Left cardiac atrium (tissue), 4 donors: ENCODE measurements around the gene CACNA2D4. TPM values are rescaled to one million over a fixed set of nuclear protein-coding genes. Genes with fewer than 3 reads are reported as not detected.

Source experiments
- ATAC-seq, 2 donors: fragments of 200-7000 bp; cut with Tn5 transposase; one replicate each; pipeline ENCODE4 v1.9.1; 2020; ENCODE audit warnings: mild to moderate bottlenecking in 2 of 2, moderate library complexity in 2 of 2
- DNase-seq: peaks from one replicate; pipeline ENCODE4 v3.0.0-alpha.2; 2020
- intact Hi-C, 2 donors: fragments of 100-400 bp; cut with DNase I; formaldehyde crosslinking; loops; one replicate each; pipeline versions ENCODE4 v1.14.1 to v1.15.1; 2022 to 2023
- total RNA-seq, 2 donors: library from RNA; stranded (reverse); fragmentation: NEBNext Ultra II Directional; extraction: Animal tissue kit (Norgen Biotek cat#: 25700); gene quantifications; one replicate each; pipeline ENCODE4 v1.2.1, GENCODE V29; 2021
- donor health status: DM: no; HTN: yes; CAD: no.
- donor health status: DM: no; HTN: yes; CAD: no; lungs with severe emphysema.
- donor health status: DM: yes; HTN: yes; CAD: no.
- donor health status: Dilated cardiomyopathy.

The CACNA2D4 gene
- total RNA-seq, 2 donors from 2014 or later, result 1.7 to 2.6 TPM

- no peak for DNase-seq
- no peak for ATAC-seq
- intact Hi-C loops, result no loop called here
These were observed 60.6 kb downstream of the CACNA2D4 start for GRCh38 chr12:1857821-1858220.

GRCh38 chr12:1857086-1857485 is 61.4 kb downstream of the CACNA2D4 start:
- ATAC-seq, result no peak
- intact Hi-C loops, result no loop called here
- no peak for DNase-seq

DNA sequence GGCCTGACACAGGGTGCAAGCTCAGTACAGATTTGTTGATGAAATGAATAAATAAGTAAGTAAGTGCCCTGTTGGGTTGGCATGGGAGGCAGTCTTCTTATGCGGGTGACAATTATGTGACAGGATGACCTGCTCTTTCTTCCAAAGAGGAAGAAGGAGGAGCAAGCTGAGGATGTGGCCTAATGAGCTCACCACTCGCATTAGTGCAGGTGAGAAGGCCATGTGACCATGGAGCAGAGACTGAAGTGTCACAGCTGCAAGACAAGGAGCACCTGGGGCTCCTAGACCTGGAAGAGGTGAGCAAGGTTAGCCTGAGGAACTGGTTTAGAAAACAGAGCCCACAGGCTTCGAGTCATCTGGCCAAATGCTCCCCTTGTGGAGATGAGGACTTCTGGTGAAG is 63.2 kb downstream of the CACNA2D4 start:
- ATAC-seq (no peak), DNase-seq (no peak)
- intact Hi-C loops, result no loop called here

- DNase-seq, result no peak
- ATAC-seq, result no peak
- intact Hi-C loops, result no loop called here
These were observed 64.7 kb downstream of the CACNA2D4 start for GRCh38 chr12:1853716-1854115.

DNA sequence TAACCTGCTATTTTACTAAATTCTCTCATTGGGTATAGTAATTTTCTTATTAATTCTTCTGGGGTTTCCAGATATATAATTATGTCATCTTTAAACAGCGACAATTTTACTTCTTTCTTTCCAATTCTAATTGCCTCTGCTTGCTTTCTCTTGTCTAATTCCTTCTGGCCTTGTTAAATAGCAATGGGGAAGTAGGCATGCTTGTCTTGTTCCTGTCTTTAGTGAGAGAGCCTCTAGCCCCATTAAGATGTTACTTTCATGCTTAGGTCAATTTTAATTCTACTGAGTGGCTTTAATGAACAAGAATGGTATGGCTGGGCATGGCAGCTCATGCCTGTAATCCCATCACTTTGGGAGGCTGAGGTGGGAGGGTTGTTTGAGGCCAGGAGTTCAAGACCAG is 66.4 kb downstream of the CACNA2D4 start:
- intact Hi-C loops, result no loop called here

DNA sequence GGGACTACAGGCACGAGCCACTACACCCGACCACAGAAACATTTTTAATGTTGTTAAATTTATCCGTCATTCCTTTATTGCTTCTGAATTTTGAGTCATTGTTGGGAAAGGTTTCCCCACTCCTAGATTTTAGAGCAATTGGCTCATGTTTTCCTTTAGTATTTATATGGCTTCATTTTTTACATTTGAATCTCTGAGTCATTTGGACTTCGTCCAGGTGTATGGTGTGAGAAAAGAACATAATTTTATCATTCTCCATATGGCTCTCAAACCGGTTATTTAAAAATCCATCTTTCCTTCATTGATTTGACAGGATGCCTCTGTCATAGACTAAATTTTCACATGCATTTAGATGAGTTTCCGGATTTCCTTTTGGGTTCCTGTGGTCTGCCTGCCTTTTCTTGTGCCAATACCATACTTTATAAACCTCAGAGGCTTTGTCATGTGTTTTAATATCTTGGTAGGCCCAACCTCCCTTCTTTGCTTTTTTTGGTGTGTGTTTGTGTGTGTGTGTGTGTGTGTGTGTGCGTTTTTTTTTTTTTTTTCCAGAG is 67.2 kb downstream of the CACNA2D4 start:
- DNase-seq, result no peak
- no peak for ATAC-seq
- intact Hi-C loops, result no loop called here

More for the DNA sequence above, 66.4 kb downstream of the CACNA2D4 start:
- ATAC-seq (no peak), DNase-seq (no peak)

DNA sequence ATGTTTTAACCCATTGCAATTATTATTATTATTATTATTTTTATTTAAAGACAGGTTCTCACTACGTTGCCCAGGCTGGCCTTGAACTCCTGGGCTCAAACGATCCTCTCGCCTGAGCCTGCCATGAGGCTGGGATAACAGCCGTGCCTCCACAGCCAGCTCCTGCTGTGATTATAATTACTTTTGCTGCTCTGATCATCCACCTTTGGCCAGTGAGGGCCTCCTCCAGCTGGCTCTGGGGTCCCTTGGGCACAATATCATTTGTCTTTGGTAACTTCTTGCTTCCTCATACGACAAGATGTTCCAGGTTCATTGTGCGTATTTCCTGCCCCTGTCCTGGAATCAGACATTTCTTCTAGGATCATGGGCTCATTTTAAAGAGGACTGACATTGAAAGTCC is 69.7 kb downstream of the CACNA2D4 start:
- DNase-seq (no peak), ATAC-seq (no peak)
- intact Hi-C loops, result no loop called here

DNA sequence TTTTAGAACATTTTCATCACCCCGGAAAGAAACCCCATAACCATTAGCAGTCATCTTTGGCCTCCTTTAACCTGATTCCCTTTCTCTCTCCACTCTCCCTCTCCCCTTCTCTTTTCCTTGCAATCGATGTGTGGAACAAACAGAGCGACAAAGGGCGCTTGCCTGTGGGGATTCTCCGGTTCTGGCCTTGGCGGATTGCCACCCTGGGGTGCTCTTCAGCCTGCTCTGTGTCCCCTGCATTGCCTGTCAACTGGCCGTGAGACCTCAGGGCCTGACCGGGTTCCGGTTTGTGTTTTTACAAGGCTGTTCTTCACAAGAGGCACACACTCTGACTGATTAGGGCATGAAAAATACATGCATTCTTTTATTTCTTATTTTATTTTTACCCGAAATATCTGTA is 70.3 kb downstream of the CACNA2D4 start:
- intact Hi-C loops, result no loop called here
- ATAC-seq (no peak), DNase-seq (no peak)

DNA sequence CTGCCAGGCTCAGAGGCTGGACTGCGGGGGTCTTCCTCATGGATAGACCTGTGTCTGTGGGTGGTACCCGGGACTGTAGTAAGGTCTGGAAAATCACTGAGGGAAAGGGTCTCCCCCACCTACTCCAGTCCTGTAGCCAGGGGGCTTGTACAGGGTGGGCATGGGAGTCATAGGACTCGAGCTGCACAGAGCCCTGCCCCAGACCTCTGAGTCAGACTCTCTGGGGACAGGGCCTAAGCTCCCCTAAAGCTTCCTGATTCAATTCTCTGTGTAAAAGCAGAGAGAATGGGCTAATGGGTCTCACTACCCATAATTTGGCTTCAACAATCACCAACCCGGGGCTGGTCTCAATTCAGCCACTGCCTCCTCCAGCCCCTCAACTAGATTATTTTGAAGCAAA is 71.0 kb downstream of the CACNA2D4 start:
- intact Hi-C loops, result no loop called here
- ATAC-seq (no peak), DNase-seq (no peak)

- ATAC-seq (no peak), DNase-seq (no peak)
- intact Hi-C loops, result no loop called here
These were observed 71.7 kb downstream of the CACNA2D4 start for GRCh38 chr12:1846421-1847405.

DNA sequence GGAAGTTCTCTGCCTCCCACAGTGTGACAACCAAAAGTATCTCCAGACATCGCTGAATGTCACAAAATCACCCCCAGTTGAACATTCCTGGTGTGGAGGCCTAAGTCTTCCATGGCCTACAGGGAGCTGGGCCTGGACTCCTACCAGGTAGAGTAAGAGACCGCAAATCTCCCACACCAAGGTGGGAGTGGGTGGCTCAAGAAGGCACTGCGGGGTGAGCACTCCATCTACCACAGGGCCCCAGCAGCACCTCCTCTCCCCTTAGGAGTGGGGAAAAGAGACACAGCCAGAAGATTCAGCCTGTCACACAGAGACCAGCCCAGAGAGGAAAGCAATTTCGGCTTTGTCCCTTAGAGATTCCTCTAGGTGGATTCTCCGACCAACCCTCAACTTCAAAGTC is 72.6 kb downstream of the CACNA2D4 start:
- DNase-seq (no peak), ATAC-seq (no peak)
- intact Hi-C loops, result no loop called here

- ATAC-seq, result no peak
- no peak for DNase-seq
- intact Hi-C loops, result no loop called here
These were observed 73.0 kb downstream of the CACNA2D4 start for GRCh38 chr12:1845427-1845826.

DNA sequence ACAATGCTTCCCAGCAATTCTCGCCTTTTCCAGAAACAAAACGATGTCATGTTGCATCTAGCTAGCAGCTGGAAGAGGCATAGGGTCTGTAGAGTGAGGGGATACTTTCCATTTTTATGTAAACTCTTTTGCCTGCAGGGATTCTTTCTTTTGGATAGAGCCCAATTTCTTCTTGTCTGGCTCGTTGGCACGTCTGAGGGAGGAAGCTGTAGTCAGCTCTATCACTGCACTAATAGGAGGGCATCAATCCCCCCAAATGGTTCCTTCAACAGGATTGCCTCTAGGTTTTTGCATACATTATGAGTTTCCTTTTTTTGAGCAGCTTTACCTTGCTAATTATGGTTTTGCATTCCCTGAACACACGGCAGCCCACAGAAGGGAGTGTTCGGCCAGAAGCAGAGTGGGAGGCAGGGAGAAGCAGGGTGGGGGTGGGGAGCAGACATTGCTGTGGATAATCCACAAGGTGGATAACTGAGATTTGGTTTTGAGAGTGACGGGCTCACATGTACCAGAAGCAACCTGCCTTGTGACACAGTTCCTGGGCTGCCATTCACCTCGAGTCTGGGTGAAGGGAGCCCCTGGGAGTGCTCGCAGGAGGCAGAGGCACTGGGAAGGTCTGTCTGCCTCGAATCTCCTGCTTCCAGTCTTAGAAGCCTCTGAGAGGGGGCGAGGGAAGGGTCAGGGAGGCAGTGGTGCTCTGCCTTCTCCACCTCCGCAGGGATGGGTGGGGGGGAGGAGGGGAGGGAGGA is 73.6 kb downstream of the CACNA2D4 start:
- ATAC-seq (no peak), DNase-seq (no peak)
- intact Hi-C loops, result no loop called here

- ATAC-seq (no peak), DNase-seq (no peak)
- intact Hi-C loops, result no loop called here
These were observed 74.2 kb downstream of the CACNA2D4 start for GRCh38 chr12:1844223-1844622.

DNA sequence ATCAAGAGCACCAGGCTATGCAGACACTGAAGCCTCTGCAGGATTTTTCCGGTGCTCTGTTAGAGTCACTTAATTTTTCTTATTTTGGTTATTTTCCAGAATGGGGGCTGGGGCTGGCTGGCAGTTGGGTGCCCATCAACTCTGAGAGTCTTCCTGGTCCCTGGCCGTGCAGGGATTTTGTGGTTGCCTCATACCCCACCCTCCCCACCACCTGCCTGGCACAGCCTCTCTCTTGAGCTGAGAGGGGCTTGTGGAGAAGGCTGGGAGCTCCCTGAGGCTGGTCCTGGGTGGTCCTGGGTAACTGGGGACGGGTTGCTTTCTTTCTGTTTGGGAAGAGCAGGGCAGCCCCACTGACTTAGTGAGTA is 74.8 kb downstream of the CACNA2D4 start:
- ATAC-seq (no peak), DNase-seq (no peak)

GRCh38 chr12:1842905-1843640 is 75.4 kb downstream of the CACNA2D4 start:
- ATAC-seq (no peak), DNase-seq (no peak)
- intact Hi-C loops, result no loop called here

More for the DNA sequence above, 74.8 kb downstream of the CACNA2D4 start:
- intact Hi-C loops, result no loop called here

DNA sequence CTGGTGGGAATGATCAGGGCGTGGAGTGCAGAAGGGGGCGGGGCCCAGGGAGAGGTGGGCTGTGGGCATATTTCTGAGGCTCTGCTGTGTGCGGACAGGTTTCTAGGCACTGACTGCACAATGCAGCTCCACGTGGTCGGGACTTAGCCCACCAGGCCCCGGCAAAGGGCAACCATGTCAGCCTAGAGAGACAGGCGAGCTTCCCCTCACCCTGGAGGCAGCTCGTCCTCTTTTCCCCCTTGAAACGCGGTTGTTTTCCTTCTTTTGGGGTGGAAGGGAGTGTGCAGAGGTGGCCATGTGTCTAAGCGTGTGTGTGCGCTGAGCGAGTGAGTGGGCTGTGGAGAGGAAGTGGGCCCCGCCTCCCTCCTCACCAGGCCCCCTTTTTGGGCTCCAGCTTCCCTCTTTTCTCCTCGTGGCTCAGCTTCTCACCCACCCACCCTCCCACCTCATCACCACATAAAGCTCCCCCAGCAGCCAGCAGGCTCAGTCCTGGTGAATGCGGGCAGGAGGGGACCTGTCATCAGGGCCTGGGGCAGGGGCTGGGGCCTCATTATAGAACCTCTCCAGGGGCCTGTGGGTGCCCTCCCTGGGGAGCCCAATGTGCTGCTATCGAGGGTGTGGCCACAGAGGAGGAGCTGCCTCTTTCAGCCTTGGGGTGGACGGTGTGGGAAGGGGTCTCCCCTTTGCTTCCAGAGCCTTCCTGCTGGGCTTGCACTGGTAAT is 76.1 kb downstream of the CACNA2D4 start:
- intact Hi-C loops, result no loop called here
- DNase-seq, result no peak
- ATAC-seq, result no peak

GRCh38 chr12:1841586-1842182 is 76.8 kb downstream of the CACNA2D4 start:
- intact Hi-C loops, result no loop called here
- DNase-seq (no peak), ATAC-seq (no peak)
